ENCODE measurements around the gene SERPINI2.

Gene SERPINI2

DNA sequence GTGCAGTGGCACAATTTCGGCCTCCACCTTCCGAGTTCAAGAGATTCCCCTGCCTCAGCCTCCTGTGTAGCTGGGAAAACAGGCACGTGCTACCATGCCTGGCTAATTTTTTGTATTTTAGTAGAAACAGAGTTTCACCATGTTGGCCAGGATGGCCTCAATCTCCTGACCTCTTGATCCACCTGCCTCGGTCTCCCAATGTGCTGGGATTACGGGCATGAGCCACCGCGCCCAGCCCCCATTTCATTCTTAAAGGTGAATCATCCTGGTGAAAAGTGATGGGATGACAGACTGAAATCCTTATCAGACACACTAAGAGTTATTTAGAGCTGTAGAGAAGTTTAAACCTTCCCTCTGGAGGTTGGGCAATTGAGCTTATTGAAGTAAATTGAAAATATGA is 24.1 kb upstream of the SERPINI2 start:
- Histone ChIP-seq H3K27me3 (ENCODE audit: insufficient read depth, poor library complexity, severe bottlenecking) (no peaks in the 10 kb centered on the region), H3K27ac (replicated peaks) (no peak overlapping the region), H3K4me3 (replicated peaks; ENCODE audit: insufficient read depth, low read length) (no peak overlapping the region)
- TF ChIP-seq SPI1 (IDR thresholded peaks at IDR 0.05; ENCODE audit: borderline replicate concordance, low read depth) (no peak), GABPA (IDR thresholded peaks at IDR 0.05; ENCODE audit: low read depth) (no peak), POLR2AphosphoS5 (IDR thresholded peaks at IDR 0.05; ENCODE audit: low read depth) (no peak)
- TF ChIP-seq, protein P1, sequence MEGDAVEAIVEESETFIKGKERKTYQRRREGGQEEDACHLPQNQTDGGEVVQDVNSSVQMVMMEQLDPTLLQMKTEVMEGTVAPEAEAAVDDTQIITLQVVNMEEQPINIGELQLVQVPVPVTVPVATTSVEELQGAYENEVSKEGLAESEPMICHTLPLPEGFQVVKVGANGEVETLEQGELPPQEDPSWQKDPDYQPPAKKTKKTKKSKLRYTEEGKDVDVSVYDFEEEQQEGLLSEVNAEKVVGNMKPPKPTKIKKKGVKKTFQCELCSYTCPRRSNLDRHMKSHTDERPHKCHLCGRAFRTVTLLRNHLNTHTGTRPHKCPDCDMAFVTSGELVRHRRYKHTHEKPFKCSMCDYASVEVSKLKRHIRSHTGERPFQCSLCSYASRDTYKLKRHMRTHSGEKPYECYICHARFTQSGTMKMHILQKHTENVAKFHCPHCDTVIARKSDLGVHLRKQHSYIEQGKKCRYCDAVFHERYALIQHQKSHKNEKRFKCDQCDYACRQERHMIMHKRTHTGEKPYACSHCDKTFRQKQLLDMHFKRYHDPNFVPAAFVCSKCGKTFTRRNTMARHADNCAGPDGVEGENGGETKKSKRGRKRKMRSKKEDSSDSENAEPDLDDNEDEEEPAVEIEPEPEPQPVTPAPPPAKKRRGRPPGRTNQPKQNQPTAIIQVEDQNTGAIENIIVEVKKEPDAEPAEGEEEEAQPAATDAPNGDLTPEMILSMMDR (IDR thresholded peaks at IDR 0.05; ENCODE audit: insufficient read depth, low read length) = no peak
- TF ChIP-seq, protein P2, sequence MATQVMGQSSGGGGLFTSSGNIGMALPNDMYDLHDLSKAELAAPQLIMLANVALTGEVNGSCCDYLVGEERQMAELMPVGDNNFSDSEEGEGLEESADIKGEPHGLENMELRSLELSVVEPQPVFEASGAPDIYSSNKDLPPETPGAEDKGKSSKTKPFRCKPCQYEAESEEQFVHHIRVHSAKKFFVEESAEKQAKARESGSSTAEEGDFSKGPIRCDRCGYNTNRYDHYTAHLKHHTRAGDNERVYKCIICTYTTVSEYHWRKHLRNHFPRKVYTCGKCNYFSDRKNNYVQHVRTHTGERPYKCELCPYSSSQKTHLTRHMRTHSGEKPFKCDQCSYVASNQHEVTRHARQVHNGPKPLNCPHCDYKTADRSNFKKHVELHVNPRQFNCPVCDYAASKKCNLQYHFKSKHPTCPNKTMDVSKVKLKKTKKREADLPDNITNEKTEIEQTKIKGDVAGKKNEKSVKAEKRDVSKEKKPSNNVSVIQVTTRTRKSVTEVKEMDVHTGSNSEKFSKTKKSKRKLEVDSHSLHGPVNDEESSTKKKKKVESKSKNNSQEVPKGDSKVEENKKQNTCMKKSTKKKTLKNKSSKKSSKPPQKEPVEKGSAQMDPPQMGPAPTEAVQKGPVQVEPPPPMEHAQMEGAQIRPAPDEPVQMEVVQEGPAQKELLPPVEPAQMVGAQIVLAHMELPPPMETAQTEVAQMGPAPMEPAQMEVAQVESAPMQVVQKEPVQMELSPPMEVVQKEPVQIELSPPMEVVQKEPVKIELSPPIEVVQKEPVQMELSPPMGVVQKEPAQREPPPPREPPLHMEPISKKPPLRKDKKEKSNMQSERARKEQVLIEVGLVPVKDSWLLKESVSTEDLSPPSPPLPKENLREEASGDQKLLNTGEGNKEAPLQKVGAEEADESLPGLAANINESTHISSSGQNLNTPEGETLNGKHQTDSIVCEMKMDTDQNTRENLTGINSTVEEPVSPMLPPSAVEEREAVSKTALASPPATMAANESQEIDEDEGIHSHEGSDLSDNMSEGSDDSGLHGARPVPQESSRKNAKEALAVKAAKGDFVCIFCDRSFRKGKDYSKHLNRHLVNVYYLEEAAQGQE (IDR thresholded peaks at IDR 0.05; ENCODE audit: insufficient replicate concordance, low read depth) = no peak
- DNase-seq (ENCODE audit: low read depth in 1 of 2, low spot score in 1 of 2) = no peak

DNA sequence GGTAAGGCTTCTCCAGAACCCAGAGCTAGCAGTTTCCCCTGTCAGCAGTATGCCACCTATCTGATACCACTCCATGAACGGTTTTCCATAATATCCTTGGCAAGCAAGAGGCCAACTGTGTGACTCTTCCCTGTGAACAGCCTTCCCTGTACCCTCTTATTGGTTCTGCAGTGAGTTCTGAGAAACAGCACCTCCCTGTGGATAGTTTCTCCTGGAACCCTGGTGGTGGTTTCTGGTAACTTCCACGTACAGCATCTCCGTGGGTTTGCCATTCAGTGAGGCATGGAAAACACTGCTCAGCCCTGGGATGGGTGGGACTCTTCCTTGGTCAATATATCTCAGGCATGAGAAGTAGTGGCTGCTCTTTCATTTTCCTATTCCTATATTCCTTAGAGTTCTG is 19.4 kb upstream of the SERPINI2 start:
- Histone ChIP-seq H3K27me3 (ENCODE audit: insufficient read depth, poor library complexity, severe bottlenecking) (no peaks in the 10 kb centered on the region), H3K4me3 (replicated peaks; ENCODE audit: insufficient read depth, low read length) (no peak overlapping the region), H3K27ac (replicated peaks) (no peak overlapping the region)
- DNase-seq (ENCODE audit: low read depth in 1 of 2, low spot score in 1 of 2) = no peak
- TF ChIP-seq SPI1 (IDR thresholded peaks at IDR 0.05; ENCODE audit: borderline replicate concordance, low read depth) = no peak
- TF ChIP-seq GABPA (IDR thresholded peaks at IDR 0.05; ENCODE audit: low read depth) = no peak
- TF ChIP-seq, protein P1 (IDR thresholded peaks at IDR 0.05; ENCODE audit: insufficient read depth, low read length) = peak; percentile 27
- TF ChIP-seq POLR2AphosphoS5 (IDR thresholded peaks at IDR 0.05; ENCODE audit: low read depth) = no peak
- TF ChIP-seq, protein P2 (IDR thresholded peaks at IDR 0.05; ENCODE audit: insufficient replicate concordance, low read depth) = no peak

DNA sequence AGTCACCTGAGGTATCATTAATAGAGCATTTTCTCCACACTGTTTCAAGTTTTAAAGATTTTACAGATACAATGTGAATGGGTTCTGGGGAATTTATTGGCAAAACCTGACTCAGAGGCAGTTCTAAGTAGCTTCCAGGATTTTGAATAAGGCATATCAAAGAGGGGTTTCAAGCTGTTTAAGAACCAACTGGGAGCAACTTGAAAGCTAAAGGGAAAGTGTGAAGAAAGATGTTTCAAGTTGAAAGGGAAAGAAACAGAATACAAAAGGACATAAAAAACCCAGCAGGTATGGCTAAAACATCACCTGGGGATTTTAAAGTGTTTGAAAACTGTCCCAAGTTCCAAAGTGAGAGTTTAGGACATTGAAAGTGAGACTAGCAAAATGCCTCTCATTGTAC is 17.8 kb upstream of the SERPINI2 start:
- Histone ChIP-seq H3K27me3 (ENCODE audit: insufficient read depth, poor library complexity, severe bottlenecking) (no peaks in the 10 kb centered on the region), H3K27ac (replicated peaks) (no peak overlapping the region), H3K4me3 (replicated peaks; ENCODE audit: insufficient read depth, low read length) (no peak overlapping the region)
- TF ChIP-seq, protein P1 (IDR thresholded peaks at IDR 0.05; ENCODE audit: insufficient read depth, low read length) = no peak
- TF ChIP-seq GABPA (IDR thresholded peaks at IDR 0.05; ENCODE audit: low read depth) (no peak), POLR2AphosphoS5 (IDR thresholded peaks at IDR 0.05; ENCODE audit: low read depth) (no peak), SPI1 (IDR thresholded peaks at IDR 0.05; ENCODE audit: borderline replicate concordance, low read depth) (no peak)
- TF ChIP-seq, protein P2 (IDR thresholded peaks at IDR 0.05; ENCODE audit: insufficient replicate concordance, low read depth) = no peak
- no peak for DNase-seq (ENCODE audit: low read depth in 1 of 2, low spot score in 1 of 2)

Data from HL-60 (cell line).